ENCODE measurements around the gene IER3. TPM values are rescaled to one million over a fixed set of nuclear protein-coding genes. Genes with fewer than 3 reads are reported as not detected.
A peak's percentile ranks its signal among the peaks of the same experiment; 100 is the strongest.

Gene IER3
- total and polyA plus RNA-seq, 9 of the 15 experiments (the other 6 are each of a cell fraction or from before 2014, with no cell fraction given) = 1.5 to 30.0 (median 11.5) TPM

DNA sequence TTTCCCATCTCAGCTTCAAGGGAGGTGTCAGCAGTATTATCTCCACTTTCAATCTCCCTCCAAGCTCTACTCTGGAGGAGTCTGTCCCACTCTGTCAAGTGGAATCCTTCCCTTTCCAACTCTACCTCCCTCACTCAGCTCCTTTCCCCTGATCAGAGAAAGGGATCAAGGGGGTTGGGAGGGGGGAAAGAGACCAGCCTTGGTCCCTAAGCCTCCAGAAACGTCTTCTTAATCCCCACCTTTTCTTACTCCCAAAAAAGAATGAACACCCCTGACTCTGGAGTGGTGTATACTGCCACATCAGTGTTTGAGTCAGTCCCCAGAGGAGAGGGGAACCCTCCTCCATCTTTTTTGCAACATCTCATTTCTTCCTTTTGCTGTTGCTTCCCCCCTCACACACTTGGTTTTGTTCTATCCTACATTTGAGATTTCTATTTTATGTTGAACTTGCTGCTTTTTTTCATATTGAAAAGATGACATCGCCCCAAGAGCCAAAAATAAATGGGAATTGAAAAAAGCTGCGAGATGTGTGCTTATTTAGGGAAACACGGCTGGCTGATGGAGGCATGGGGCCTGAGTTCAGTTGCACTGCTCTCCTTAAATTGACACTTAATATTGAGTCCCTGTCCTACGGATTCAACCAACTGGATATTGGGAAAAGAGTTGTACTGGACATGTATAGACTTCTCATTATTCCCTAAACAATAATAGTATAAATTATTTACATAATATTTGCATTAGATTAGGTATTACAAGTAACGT, 19.3 kb downstream of the IER3 start (continued):
- TF ChIP-seq, protein P1, sequence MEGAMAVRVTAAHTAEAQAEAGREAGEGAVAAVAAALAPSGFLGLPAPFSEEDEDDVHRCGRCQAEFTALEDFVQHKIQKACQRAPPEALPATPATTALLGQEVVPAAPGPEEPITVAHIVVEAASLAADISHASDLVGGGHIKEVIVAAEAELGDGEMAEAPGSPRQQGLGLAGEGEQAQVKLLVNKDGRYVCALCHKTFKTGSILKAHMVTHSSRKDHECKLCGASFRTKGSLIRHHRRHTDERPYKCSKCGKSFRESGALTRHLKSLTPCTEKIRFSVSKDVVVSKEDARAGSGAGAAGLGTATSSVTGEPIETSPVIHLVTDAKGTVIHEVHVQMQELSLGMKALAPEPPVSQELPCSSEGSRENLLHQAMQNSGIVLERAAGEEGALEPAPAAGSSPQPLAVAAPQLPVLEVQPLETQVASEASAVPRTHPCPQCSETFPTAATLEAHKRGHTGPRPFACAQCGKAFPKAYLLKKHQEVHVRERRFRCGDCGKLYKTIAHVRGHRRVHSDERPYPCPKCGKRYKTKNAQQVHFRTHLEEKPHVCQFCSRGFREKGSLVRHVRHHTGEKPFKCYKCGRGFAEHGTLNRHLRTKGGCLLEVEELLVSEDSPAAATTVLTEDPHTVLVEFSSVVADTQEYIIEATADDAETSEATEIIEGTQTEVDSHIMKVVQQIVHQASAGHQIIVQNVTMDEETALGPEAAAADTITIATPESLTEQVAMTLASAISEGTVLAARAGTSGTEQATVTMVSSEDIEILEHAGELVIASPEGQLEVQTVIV (CRISPR knock-in tag; IDR thresholded peaks at IDR 0.05; ENCODE audit: borderline replicate concordance) = no peak
- TF ChIP-seq BRCA1 (IDR thresholded peaks at IDR 0.05) (no peak), BRCA1 (CRISPR knock-in tag; IDR thresholded peaks at IDR 0.05) (no peak), TRIM25 (IDR thresholded peaks at IDR 0.05; ENCODE audit: borderline replicate concordance) (no peak), MCM3 (IDR thresholded peaks at IDR 0.05) (no peak), COPS2 (conservative IDR thresholded peaks at IDR 0.05) (no peak), ZBED1 (IDR thresholded peaks at IDR 0.05) (peak; percentile 59; the same call in 1 of the 2 replicates), FUS (optimal IDR thresholded peaks at IDR 0.05; ENCODE audit: low read depth, low read length) (no peak), YBX1 (IDR thresholded peaks at IDR 0.05) (no peak), PHF21A (IDR thresholded peaks at IDR 0.05; ENCODE audit: borderline replicate concordance, low read depth) (no peak), ZNF79 (CRISPR knock-in tag; IDR thresholded peaks at IDR 0.05; ENCODE audit: low read depth) (no peak), ZNF146 (CRISPR knock-in tag; IDR thresholded peaks at IDR 0.05; ENCODE audit: unreplicated experiment) (no peak), HDAC8 (tag; IDR thresholded peaks at IDR 0.05) (no peak), RCOR1 (IDR thresholded peaks at IDR 0.05; ENCODE audit: borderline replicate concordance in 1 of 2, low read depth in 2 of 2, low read length in 2 of 2) (no peak), DIDO1 (tag; IDR thresholded peaks at IDR 0.05; ENCODE audit: low read depth) (no peak), CBFB (CRISPR knock-in tag; IDR thresholded peaks at IDR 0.05) (no peak), RNF2 (IDR thresholded peaks at IDR 0.05) (no peak), HNRNPLL (IDR thresholded peaks at IDR 0.05; ENCODE audit: low read depth, low read length, poor library complexity, severe bottlenecking) (no peak), MAFK (IDR thresholded peaks at IDR 0.05; ENCODE audit: low read length) (no peak), STAG1 (CRISPR knock-in tag; IDR thresholded peaks at IDR 0.05; ENCODE audit: borderline replicate concordance) (no peak), SMARCA5 (IDR thresholded peaks at IDR 0.05) (no peak), CC2D1A (IDR thresholded peaks at IDR 0.05) (no peak), PML (IDR thresholded peaks at IDR 0.05; ENCODE audit: low read length) (peak; percentile 32; the same call in 1 of the 2 replicates), ZNF316 (IDR thresholded peaks at IDR 0.05) (no peak)
- TF ChIP-seq, protein P2, sequence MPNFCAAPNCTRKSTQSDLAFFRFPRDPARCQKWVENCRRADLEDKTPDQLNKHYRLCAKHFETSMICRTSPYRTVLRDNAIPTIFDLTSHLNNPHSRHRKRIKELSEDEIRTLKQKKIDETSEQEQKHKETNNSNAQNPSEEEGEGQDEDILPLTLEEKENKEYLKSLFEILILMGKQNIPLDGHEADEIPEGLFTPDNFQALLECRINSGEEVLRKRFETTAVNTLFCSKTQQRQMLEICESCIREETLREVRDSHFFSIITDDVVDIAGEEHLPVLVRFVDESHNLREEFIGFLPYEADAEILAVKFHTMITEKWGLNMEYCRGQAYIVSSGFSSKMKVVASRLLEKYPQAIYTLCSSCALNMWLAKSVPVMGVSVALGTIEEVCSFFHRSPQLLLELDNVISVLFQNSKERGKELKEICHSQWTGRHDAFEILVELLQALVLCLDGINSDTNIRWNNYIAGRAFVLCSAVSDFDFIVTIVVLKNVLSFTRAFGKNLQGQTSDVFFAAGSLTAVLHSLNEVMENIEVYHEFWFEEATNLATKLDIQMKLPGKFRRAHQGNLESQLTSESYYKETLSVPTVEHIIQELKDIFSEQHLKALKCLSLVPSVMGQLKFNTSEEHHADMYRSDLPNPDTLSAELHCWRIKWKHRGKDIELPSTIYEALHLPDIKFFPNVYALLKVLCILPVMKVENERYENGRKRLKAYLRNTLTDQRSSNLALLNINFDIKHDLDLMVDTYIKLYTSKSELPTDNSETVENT (CRISPR knock-in tag; IDR thresholded peaks at IDR 0.05) = no peak
